Fibroblast of upper back skin (primary cell): ENCODE data around the gene CES1.
"Not testable (repeated sequence)": the region's sequence is repeated elsewhere in the genome, so short reads cannot be mapped to it uniquely, and the experiment has no call there.

Experiments
- DNase-seq: peaks from one replicate; pipeline ENCODE4 v3.0.0-alpha.2; 2013

Gene CES1

GRCh38 chr16:55829232-55829631 lies 3.7 kb downstream of the CES1 start:
- DNase-seq, result not testable (repeated sequence)

GRCh38 chr16:55828680-55829079 lies 4.2 kb downstream of the CES1 start:
- DNase-seq, result no peak

- DNase-seq, result no peak
Measured at GRCh38 chr16:55825115-55825728, 7.7 kb downstream of the CES1 start.

- no peak for DNase-seq
Measured at GRCh38 chr16:55824473-55825000, 8.4 kb downstream of the CES1 start.

GRCh38 chr16:55822280-55822810 lies 10.6 kb downstream of the CES1 start:
- DNase-seq, result no peak

- no peak for DNase-seq
Measured at GRCh38 chr16:55821210-55821609, 11.7 kb downstream of the CES1 start.

GRCh38 chr16:55820615-55821014 lies 12.3 kb downstream of the CES1 start:
- no peak for DNase-seq

GRCh38 chr16:55817236-55817912 lies 15.5 kb downstream of the CES1 start:
- no peak for DNase-seq

GRCh38 chr16:55816222-55816621 lies 16.7 kb downstream of the CES1 start:
- DNase-seq, result not testable (repeated sequence)

- no peak for DNase-seq
Measured at GRCh38 chr16:55815320-55815719, 17.6 kb downstream of the CES1 start.

GRCh38 chr16:55814174-55814573 lies 18.7 kb downstream of the CES1 start:
- not testable (repeated sequence) for DNase-seq

GRCh38 chr16:55813730-55814129 lies 19.2 kb downstream of the CES1 start:
- not testable (repeated sequence) for DNase-seq

- DNase-seq, result no peak
Measured at GRCh38 chr16:55812951-55813350, 19.9 kb downstream of the CES1 start.

- no peak for DNase-seq
Measured at GRCh38 chr16:55811811-55812210, 21.1 kb downstream of the CES1 start.

- DNase-seq, result no peak
Measured at GRCh38 chr16:55810451-55810961, 22.4 kb downstream of the CES1 start.

- DNase-seq, result no peak
Measured at GRCh38 chr16:55809851-55810250, 23.0 kb downstream of the CES1 start.

- no peak for DNase-seq
Measured at GRCh38 chr16:55809386-55809785, 23.5 kb downstream of the CES1 start.

- not testable (repeated sequence) for DNase-seq
Measured at GRCh38 chr16:55808286-55808685, 24.6 kb downstream of the CES1 start.

- not testable (repeated sequence) for DNase-seq
Measured at GRCh38 chr16:55805104-55805503, 27.8 kb downstream of the CES1 start.

GRCh38 chr16:55803681-55804080 lies 29.2 kb downstream of the CES1 start:
- not testable (repeated sequence) for DNase-seq

GRCh38 chr16:55792934-55793374 lies 39.9 kb downstream of the CES1 start:
- not testable (repeated sequence) for DNase-seq

- DNase-seq, result not testable (repeated sequence)
Measured at GRCh38 chr16:55791512-55791911, 41.4 kb downstream of the CES1 start.

GRCh38 chr16:55790240-55790639 lies 42.7 kb downstream of the CES1 start:
- DNase-seq, result not testable (repeated sequence)

GRCh38 chr16:55782793-55783091 lies 50.2 kb downstream of the CES1 start:
- not testable (repeated sequence) for DNase-seq
